CD4-positive, alpha-beta T cell (primary cell): ENCODE results near the gene TPSG1. TPM values are rescaled to one million over a fixed set of nuclear protein-coding genes. Genes with fewer than 3 reads are reported as not detected.

ENCODE experiments used
- ATAC-seq: fragments of 200-7000 bp; cut with Tn5 transposase; one replicate; pipeline ENCODE4 v1.10.0; 2022; ENCODE audit warnings: mild to moderate bottlenecking; ENCODE audit not compliant: poor library complexity
- CTCF ChIA-PET: fragments of 350-600 bp; sonication (Branson Sonifier 250); formaldehyde crosslinking; loops from one replicate; lab custom pipeline; 2021; ENCODE audit warnings: antibody characterized with exemption, inconsistent platforms; lab: Charles Lee
- POLR2A ChIA-PET: fragments of 350-600 bp; sonication (Branson Sonifier 250); formaldehyde crosslinking; loops from one replicate; lab custom pipeline; 2021; ENCODE audit warnings: antibody characterized with exemption, inconsistent platforms; lab: Charles Lee
- DNase-seq, 14 experiments: peaks; one replicate each; pipeline ENCODE4 v3.0.0-alpha.2; 2013 to 2020; ENCODE audit warnings: mixed read lengths in 2 of 14
- H3K27ac ChIP-seq, 2 donors: one replicate each; pipeline versions ENCODE4 v1.5.1 to v1.7.0; 2013; ENCODE audit warnings: low read length in 2 of 2, low read depth in 1 of 2, mild to moderate bottlenecking in 1 of 2
- H3K27me3 ChIP-seq, 2 experiments: 1 replicate in 1 of 2; 2 replicates in 1 of 2; pipeline versions ENCODE4 v1.6.1 to v1.7.0; 2013; ENCODE audit warnings: low read length in 2 of 2, control low read depth in 1 of 2, mild to moderate bottlenecking in 1 of 2, moderate library complexity in 1 of 2; ENCODE audit not compliant: insufficient read depth in 2 of 2, control insufficient read depth in 1 of 2
- H3K36me3 ChIP-seq: one replicate; pipeline ENCODE4 v1.6.1; 2013; ENCODE audit warnings: low read length, control low read depth; ENCODE audit not compliant: insufficient read depth
- H3K4me1 ChIP-seq: one replicate; pipeline ENCODE4 v1.6.1; 2013; ENCODE audit warnings: low read length, control low read depth; ENCODE audit not compliant: insufficient read depth
- H3K4me3 ChIP-seq: one replicate; pipeline ENCODE4 v1.5.1; 2013; ENCODE audit warnings: mild to moderate bottlenecking, low read length, moderate library complexity
- H3K9me3 ChIP-seq, 2 experiments: 1 replicate in 1 of 2; 2 replicates in 1 of 2; pipeline versions ENCODE4 v1.6.1 to v1.7.0; 2013; ENCODE audit warnings: low read length in 2 of 2, mild to moderate bottlenecking in 2 of 2, control low read depth in 1 of 2, moderate library complexity in 1 of 2; ENCODE audit not compliant: control insufficient read depth in 1 of 2, insufficient read depth in 1 of 2
- H3K27ac Mint-ChIP-seq: one replicate; pipeline ENCODE4 v1.8.0; 2020; ENCODE audit warnings: mixed read lengths
- H3K27me3 Mint-ChIP-seq: one replicate; pipeline ENCODE4 v1.8.0; 2021; ENCODE audit warnings: mixed read lengths
- H3K36me3 Mint-ChIP-seq: one replicate; pipeline ENCODE4 v1.8.0; 2021; ENCODE audit warnings: low read depth, mixed read lengths
- H3K4me1 Mint-ChIP-seq: one replicate; pipeline ENCODE4 v1.8.0; 2021; ENCODE audit warnings: low read depth, mixed read lengths
- H3K4me3 Mint-ChIP-seq: one replicate; pipeline ENCODE4 v1.8.0; 2020; ENCODE audit warnings: mild to moderate bottlenecking, mixed read lengths
- H3K9me3 Mint-ChIP-seq: one replicate; pipeline ENCODE4 v1.8.0; 2020; ENCODE audit warnings: mixed read lengths
- intact Hi-C, 2 experiments: fragments of 100-400 bp; cut with DNase I in 1 of 2; cut with micrococcal nuclease in 1 of 2; formaldehyde crosslinking; loops; one replicate each; pipeline versions ENCODE4 v1.15.1 to v1.9.0; 2023 to 2025; cut with DNase I, micrococcal nuclease
- total RNA-seq, 174 experiments: library from RNA in 2 of 174; stranded (reverse) in 2 of 174; gene quantifications; one replicate each; pipeline ENCODE4 v1.2.3 and lab custom pipeline; 2021 to 2026
- TF ChIP-seq, protein P1 (sequence below): fragments of 200-600 bp; IDR thresholded peaks from one replicate; pipeline ENCODE4 v1.8.0; 2022; ENCODE audit warnings: antibody characterized with exemption, mild to moderate bottlenecking

TPSG1 gene
- total RNA-seq, 2 experiments from 2014 or later, result not detected

DNA sequence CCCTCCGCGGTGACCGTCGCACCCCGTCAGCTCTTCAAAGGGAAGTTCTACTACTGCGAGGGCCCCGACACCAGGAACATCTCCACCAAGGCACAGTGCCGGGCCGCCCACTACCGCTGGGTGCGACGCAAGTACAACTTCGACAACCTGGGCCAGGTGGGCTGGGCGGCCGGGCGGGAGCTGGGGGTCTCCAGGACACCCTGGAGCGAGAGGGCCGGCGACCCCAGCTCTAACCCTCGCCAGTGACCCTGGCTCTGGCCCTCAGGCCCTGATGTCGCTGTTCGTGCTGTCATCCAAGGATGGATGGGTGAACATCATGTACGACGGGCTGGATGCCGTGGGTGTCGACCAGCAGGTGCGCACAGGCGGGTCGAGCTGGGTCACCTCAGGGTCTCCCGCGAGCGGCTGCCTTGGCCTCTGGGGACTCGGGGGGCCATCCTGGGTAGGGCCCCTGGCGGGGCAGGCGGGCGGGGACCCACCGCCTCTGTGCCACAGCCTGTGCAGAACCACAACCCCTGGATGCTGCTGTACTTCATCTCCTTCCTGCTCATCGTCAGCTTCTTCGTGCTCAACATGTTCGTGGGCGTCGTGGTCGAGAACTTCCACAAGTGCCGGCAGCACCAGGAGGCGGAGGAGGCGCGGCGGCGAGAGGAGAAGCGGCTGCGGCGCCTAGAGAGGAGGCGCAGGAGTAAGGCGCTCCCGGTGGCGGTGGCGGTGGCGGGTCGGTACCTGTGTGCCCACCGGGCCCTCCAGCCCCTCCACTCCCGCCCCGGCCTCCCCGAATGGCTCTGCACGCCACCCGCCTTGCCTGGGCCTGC, 13.4 kb downstream of the TPSG1 start:
- no peak for DNase-seq
- peaks cover 5% of the 10 kb centered on the region for H3K4me1 Mint-ChIP-seq
- ATAC-seq, result no peak
- CTCF ChIA-PET, result no interaction called here
- H3K27me3 Mint-ChIP-seq, result no peaks in the 10 kb centered on the region
- TF ChIP-seq, protein P1, sequence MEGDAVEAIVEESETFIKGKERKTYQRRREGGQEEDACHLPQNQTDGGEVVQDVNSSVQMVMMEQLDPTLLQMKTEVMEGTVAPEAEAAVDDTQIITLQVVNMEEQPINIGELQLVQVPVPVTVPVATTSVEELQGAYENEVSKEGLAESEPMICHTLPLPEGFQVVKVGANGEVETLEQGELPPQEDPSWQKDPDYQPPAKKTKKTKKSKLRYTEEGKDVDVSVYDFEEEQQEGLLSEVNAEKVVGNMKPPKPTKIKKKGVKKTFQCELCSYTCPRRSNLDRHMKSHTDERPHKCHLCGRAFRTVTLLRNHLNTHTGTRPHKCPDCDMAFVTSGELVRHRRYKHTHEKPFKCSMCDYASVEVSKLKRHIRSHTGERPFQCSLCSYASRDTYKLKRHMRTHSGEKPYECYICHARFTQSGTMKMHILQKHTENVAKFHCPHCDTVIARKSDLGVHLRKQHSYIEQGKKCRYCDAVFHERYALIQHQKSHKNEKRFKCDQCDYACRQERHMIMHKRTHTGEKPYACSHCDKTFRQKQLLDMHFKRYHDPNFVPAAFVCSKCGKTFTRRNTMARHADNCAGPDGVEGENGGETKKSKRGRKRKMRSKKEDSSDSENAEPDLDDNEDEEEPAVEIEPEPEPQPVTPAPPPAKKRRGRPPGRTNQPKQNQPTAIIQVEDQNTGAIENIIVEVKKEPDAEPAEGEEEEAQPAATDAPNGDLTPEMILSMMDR, result no peak
- H3K9me3 ChIP-seq, result peaks cover 0 to 8% of the 10 kb centered on the region in 2 experiments
- H3K36me3 Mint-ChIP-seq, result no peaks in the 10 kb centered on the region
- H3K27me3 ChIP-seq, result no peaks in the 10 kb centered on the region
- intact Hi-C loops, result no loop called here
- POLR2A ChIA-PET, result no interaction called here
- no peak overlapping the region for H3K27ac ChIP-seq
- H3K27ac Mint-ChIP-seq, result no peak overlapping the region
- H3K4me3 Mint-ChIP-seq, result no peak overlapping the region
- no peaks in the 10 kb centered on the region for H3K9me3 Mint-ChIP-seq
- no peak overlapping the region for H3K4me3 ChIP-seq
- peaks cover 16% of the 10 kb centered on the region for H3K4me1 ChIP-seq
- H3K36me3 ChIP-seq, result no peaks in the 10 kb centered on the region

- Mint-ChIP-seq H3K4me3 (no peak overlapping the region), H3K9me3 (no peaks in the 10 kb centered on the region), H3K36me3 (no peaks in the 10 kb centered on the region), H3K27ac (no peak overlapping the region), H3K4me1 (peaks cover 5% of the 10 kb centered on the region), H3K27me3 (no peaks in the 10 kb centered on the region)
- H3K4me3 ChIP-seq, result no peak overlapping the region
- H3K4me1 ChIP-seq, result peaks cover 16% of the 10 kb centered on the region
- ChIA-PET POLR2A (no interaction called here), CTCF (no interaction called here)
- H3K9me3 ChIP-seq, result peaks cover 0 to 8% of the 10 kb centered on the region in 2 experiments
- intact Hi-C loops, result no loop called here
- no peaks in the 10 kb centered on the region for H3K27me3 ChIP-seq
- DNase-seq (no peak), ATAC-seq (no peak)
- TF ChIP-seq, protein P1, result no peak
- H3K27ac ChIP-seq, result no peak overlapping the region
- H3K36me3 ChIP-seq, result no peaks in the 10 kb centered on the region
These were observed 14.6 kb downstream of the TPSG1 start for GRCh38 chr16:1210461-1210860.

DNA sequence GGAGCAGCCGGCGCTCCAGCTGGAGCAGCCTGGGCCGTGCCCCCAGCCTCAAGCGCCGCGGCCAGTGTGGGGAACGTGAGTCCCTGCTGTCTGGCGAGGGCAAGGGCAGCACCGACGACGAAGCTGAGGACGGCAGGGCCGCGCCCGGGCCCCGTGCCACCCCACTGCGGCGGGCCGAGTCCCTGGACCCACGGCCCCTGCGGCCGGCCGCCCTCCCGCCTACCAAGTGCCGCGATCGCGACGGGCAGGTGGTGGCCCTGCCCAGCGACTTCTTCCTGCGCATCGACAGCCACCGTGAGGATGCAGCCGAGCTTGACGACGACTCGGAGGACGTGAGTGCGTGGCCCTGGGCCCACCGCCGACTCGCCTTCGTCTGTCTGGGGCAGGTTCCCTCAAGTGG, 16.0 kb downstream of the TPSG1 start:
- Mint-ChIP-seq H3K4me3 (no peak overlapping the region), H3K27ac (no peak overlapping the region), H3K4me1 (peaks cover 5% of the 10 kb centered on the region), H3K27me3 (no peaks in the 10 kb centered on the region), H3K36me3 (no peaks in the 10 kb centered on the region), H3K9me3 (no peaks in the 10 kb centered on the region)
- peaks cover 16% of the 10 kb centered on the region for H3K4me1 ChIP-seq
- ChIA-PET CTCF (no interaction called here), POLR2A (no interaction called here)
- intact Hi-C loops, result no loop called here
- ATAC-seq, result no peak
- no peak overlapping the region for H3K27ac ChIP-seq
- H3K9me3 ChIP-seq, result peaks cover 0 to 8% of the 10 kb centered on the region in 2 experiments
- no peak for DNase-seq
- H3K27me3 ChIP-seq, result no peaks in the 10 kb centered on the region
- no peaks in the 10 kb centered on the region for H3K36me3 ChIP-seq
- TF ChIP-seq, protein P1, result no peak
- H3K4me3 ChIP-seq, result no peak overlapping the region
